OCI-LY7 (cell line): Measurements from ENCODE around the gene SLC25A29. TPM values are rescaled to one million over a fixed set of nuclear protein-coding genes. Genes with fewer than 3 reads are reported as not detected.

Experiments
- BruUV-seq: library from RNA; stranded (reverse); fragments of 400-500 nt; replicated peaks from 2 replicates; lab custom pipeline; 2021; lab: Mats Ljungman, UMichigan
- CTCF ChIA-PET: fragments of 300-600 bp; sonication (Branson Sonifier 250); formaldehyde crosslinking; loops from one replicate; lab custom pipeline; 2022; ENCODE audit warnings: antibody characterized with exemption; ENCODE audit not compliant: unreplicated experiment; lab: Charles Lee
- POLR2A ChIA-PET: fragments of 300-600 bp; sonication (Branson Sonifier 250); formaldehyde crosslinking; loops from one replicate; lab custom pipeline; 2022; ENCODE audit warnings: antibody characterized with exemption; lab: Charles Lee
- DNase-seq: peaks from one replicate; pipeline ENCODE4 v3.0.0-alpha.2; 2015; ENCODE audit warnings: low spot score
- H2AFZ ChIP-seq: fragments of 200-600 bp; sonication (generic), shearing (Covaris generic); 2 replicates; pipeline ENCODE4 v1.6.1; 2014; ENCODE audit warnings: mild to moderate bottlenecking, antibody characterized with exemption, low read length, moderate library complexity
- H3K27ac ChIP-seq: fragments of 200-600 bp; sonication (generic); 2 replicates; pipeline ENCODE4 v1.5.1; 2014; ENCODE audit warnings: mixed run types, low read depth, mild to moderate bottlenecking, moderate library complexity, low read length, inconsistent platforms; ENCODE audit not compliant: poor library complexity, severe bottlenecking
- H3K36me3 ChIP-seq: fragments of 200-600 bp; sonication (generic); 2 replicates; pipeline ENCODE4 v1.6.1; 2014; ENCODE audit warnings: mild to moderate bottlenecking, antibody characterized with exemption, low read length, moderate library complexity, mixed read lengths; ENCODE audit not compliant: insufficient read depth
- H3K4me1 ChIP-seq: fragments of 200-600 bp; sonication (generic); 2 replicates; pipeline ENCODE4 v1.5.1; 2014; ENCODE audit warnings: mild to moderate bottlenecking, low read length; ENCODE audit not compliant: insufficient read depth, poor library complexity, severe bottlenecking
- H3K4me2 ChIP-seq: fragments of 200-600 bp; sonication (generic); 2 replicates; pipeline ENCODE4 v1.6.1; 2014; ENCODE audit warnings: mild to moderate bottlenecking, low read length
- H3K4me3 ChIP-seq: fragments of 200-600 bp; sonication (generic); 2 replicates; pipeline ENCODE4 v1.5.1; 2014; ENCODE audit warnings: mild to moderate bottlenecking, low read depth, low read length; ENCODE audit not compliant: poor library complexity, severe bottlenecking
- H3K79me2 ChIP-seq: fragments of 200-600 bp; sonication (generic); 2 replicates; pipeline ENCODE4 v1.6.1; 2016; ENCODE audit warnings: low read depth, mild to moderate bottlenecking, low read length, moderate library complexity, mixed read lengths; ENCODE audit not compliant: insufficient read depth
- H3K9me2 ChIP-seq: fragments of 200-600 bp; sonication (generic); 2 replicates; pipeline ENCODE4 v1.6.1; 2016; ENCODE audit warnings: mild to moderate bottlenecking, low read length, mixed read lengths; ENCODE audit not compliant: insufficient read depth
- H3K9me3 ChIP-seq: fragments of 200-600 bp; sonication (generic); 2 replicates; pipeline ENCODE4 v1.6.1; 2014; ENCODE audit warnings: mild to moderate bottlenecking, mixed run types, low read length, mixed read lengths
- H4K20me1 ChIP-seq: fragments of 200-600 bp; sonication (generic); 2 replicates; pipeline ENCODE4 v1.6.1; 2014; ENCODE audit warnings: mild to moderate bottlenecking, antibody characterized with exemption, low read length, moderate library complexity, mixed read lengths; ENCODE audit not compliant: insufficient read depth
- CTCF ChIP-seq: fragments of 200-600 bp; sonication (generic); conservative IDR thresholded peaks from 2 replicates; pipeline ENCODE4 v1.5.1; 2014; ENCODE audit warnings: mild to moderate bottlenecking, antibody characterized with exemption, low read length, moderate library complexity, mixed read lengths
- EZH2phosphoT487 ChIP-seq: fragments of 200-600 bp; sonication (generic); IDR thresholded peaks from 2 replicates; pipeline ENCODE4 v1.6.1; 2018; ENCODE audit warnings: low read depth, borderline replicate concordance, mild to moderate bottlenecking, mixed run types, antibody characterized with exemption, low read length, moderate library complexity, mixed read lengths
- intact Hi-C: fragments of 100-400 bp; cut with micrococcal nuclease; formaldehyde crosslinking; loops from one replicate; pipeline ENCODE4 v1.10.0; 2022; ENCODE audit not compliant: unreplicated experiment
- total RNA-seq, 2 experiments: library from RNA; depleted of rRNA in 1 of 2; stranded (reverse); fragments of >200 nt in 1 of 2; shearing (Covaris generic) in 1 of 2; gene quantifications; 2 replicates each; pipeline ENCODE4 v1.2.3, GENCODE V29; 2014 to 2022

SLC25A29 gene
- total RNA-seq, 2 experiments from 2014 or later: 14.6 to 34.8 TPM

GRCh38 chr14:100290607-100291304, 15.5 kb downstream of the SLC25A29 start:
- POLR2A ChIA-PET: interaction anchor here (0.6 kb wide), 2 partner anchors 47 to 1439 kb away, joined by 3 read pairs; no protein-coding TSS in a partner anchor
- H3K27ac ChIP-seq: no peak overlapping the region
- H2AFZ ChIP-seq: no peak overlapping the region
- H4K20me1 ChIP-seq: no peaks in the 10 kb centered on the region
- H3K9me3 ChIP-seq: no peaks in the 10 kb centered on the region
- H3K4me2 ChIP-seq: no peak overlapping the region
- intact Hi-C loops: no loop called here
- H3K79me2 ChIP-seq: no peaks in the 10 kb centered on the region
- H3K4me3 ChIP-seq: no peak overlapping the region
- no peaks in the 10 kb centered on the region for H3K9me2 ChIP-seq
- no peaks in the 10 kb centered on the region for H3K36me3 ChIP-seq
- BruUV-seq: no TSS peak
- no peak for DNase-seq
- CTCF ChIA-PET: no interaction called here
- TF ChIP-seq CTCF (no peak), EZH2phosphoT487 (no peak)
- H3K4me1 ChIP-seq: peaks cover 6% of the 10 kb centered on the region

- no peaks in the 10 kb centered on the region for H3K79me2 ChIP-seq
- H4K20me1 ChIP-seq: no peaks in the 10 kb centered on the region
- H3K4me1 ChIP-seq: peaks cover 7% of the 10 kb centered on the region
- CTCF ChIA-PET: no interaction called here
- H2AFZ ChIP-seq: no peak overlapping the region
- H3K36me3 ChIP-seq: no peaks in the 10 kb centered on the region
- H3K9me3 ChIP-seq: no peaks in the 10 kb centered on the region
- intact Hi-C loops: loop anchor here (5.0 kb wide), 1 partner anchor 48 kb away; no protein-coding TSS in a partner anchor
- no peak overlapping the region for H3K27ac ChIP-seq
- no TSS peak for BruUV-seq
- no peak for DNase-seq
- no peak for TF ChIP-seq EZH2phosphoT487
- no peak for TF ChIP-seq CTCF
- POLR2A ChIA-PET: interaction anchor here (0.6 kb wide), 1 partner anchor 1440 kb away, joined by 3 read pairs; no protein-coding TSS in a partner anchor
- H3K4me3 ChIP-seq: no peak overlapping the region
- H3K4me2 ChIP-seq: no peak overlapping the region
- no peaks in the 10 kb centered on the region for H3K9me2 ChIP-seq
Measured at GRCh38 chr14:100289916-100290606, 16.2 kb downstream of the SLC25A29 start.
